Hepatocyte (in vitro differentiated cells): Measurements from ENCODE around the gene SLC26A11.

Experiments
- EZH2 ChIP-seq: fragments of 200-600 bp; sonication (generic); IDR thresholded peaks from 2 replicates; pipeline ENCODE4 v1.6.1; 2016; ENCODE audit warnings: antibody characterized with exemption, mild to moderate bottlenecking, borderline replicate concordance
- EZH2phosphoT487 ChIP-seq: fragments of 200-600 bp; sonication (generic); IDR thresholded peaks from one replicate; pipeline ENCODE4 v1.6.1; 2018; ENCODE audit warnings: antibody characterized with exemption, mild to moderate bottlenecking, low read depth, moderate library complexity; ENCODE audit not compliant: unreplicated experiment, severe bottlenecking
- TF ChIP-seq, protein P1 (sequence below): fragments of 200-600 bp; sonication (generic); IDR thresholded peaks from 2 replicates; pipeline ENCODE4 v1.5.1; 2016; ENCODE audit warnings: antibody characterized with exemption, mild to moderate bottlenecking; ENCODE audit not compliant: poor library complexity

DNA sequence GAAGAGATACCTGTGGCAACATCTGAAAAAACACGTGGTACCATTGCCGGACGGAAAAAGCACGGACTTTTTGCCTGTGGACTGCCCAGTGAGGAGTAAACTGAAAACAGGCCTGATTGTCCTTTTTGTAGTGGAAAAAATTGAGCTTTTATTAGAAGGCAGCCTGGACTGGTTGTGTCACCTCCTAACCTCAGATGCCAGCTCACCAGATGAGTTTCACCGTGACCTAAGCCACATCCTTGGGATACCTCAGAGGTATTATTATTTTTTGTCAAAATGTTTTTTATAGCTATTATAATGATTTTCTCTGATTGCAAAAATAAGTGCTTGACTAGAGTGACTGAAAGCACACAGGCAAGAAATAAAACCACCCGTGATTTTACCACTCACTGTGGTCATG is 75.3 kb downstream of the SLC26A11 start:
- TF ChIP-seq, protein P1, sequence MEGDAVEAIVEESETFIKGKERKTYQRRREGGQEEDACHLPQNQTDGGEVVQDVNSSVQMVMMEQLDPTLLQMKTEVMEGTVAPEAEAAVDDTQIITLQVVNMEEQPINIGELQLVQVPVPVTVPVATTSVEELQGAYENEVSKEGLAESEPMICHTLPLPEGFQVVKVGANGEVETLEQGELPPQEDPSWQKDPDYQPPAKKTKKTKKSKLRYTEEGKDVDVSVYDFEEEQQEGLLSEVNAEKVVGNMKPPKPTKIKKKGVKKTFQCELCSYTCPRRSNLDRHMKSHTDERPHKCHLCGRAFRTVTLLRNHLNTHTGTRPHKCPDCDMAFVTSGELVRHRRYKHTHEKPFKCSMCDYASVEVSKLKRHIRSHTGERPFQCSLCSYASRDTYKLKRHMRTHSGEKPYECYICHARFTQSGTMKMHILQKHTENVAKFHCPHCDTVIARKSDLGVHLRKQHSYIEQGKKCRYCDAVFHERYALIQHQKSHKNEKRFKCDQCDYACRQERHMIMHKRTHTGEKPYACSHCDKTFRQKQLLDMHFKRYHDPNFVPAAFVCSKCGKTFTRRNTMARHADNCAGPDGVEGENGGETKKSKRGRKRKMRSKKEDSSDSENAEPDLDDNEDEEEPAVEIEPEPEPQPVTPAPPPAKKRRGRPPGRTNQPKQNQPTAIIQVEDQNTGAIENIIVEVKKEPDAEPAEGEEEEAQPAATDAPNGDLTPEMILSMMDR: no peak
- TF ChIP-seq EZH2 (no peak), EZH2phosphoT487 (no peak)
